Measurements from ENCODE around the gene KCTD8.

DNA sequence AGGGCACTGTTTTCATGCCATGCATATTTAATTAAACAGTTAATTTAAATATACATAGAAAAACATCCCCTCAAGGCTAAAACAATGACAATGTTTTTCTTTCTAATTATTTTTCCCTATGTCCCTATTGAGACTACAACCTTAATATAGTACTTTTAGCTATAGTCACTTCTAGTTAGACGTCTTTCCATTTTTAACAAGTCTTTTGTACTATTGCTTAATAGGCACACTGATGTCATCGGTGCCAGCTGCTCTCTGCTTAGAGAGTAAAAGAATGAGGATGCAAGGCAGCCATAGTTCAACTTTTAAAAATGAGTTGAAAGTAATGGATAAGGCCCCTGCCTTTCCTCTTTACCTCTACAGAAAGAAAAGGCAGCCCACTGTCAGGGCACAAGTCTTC lies 191.1 kb downstream of the KCTD8 start:
- no peak for TF ChIP-seq CTCF (IDR thresholded peaks at IDR 0.05)
- TF ChIP-seq EZH2 (IDR thresholded peaks at IDR 0.05; ENCODE audit: borderline replicate concordance, insufficient read depth, low read depth, low read length, poor library complexity, severe bottlenecking): no peak

All from B cell (primary cell).